ENCODE measurements around the gene CYLD. TPM values are rescaled to one million over a fixed set of nuclear protein-coding genes. Genes with fewer than 3 reads are reported as not detected.

Gene CYLD
- total and polyA plus RNA-seq, 10 of the 15 experiments (the other 5 are each of a cell fraction or from before 2014, with no cell fraction given) = 19.2 to 106 (median 46.1) TPM

- TF ChIP-seq PKNOX1 (IDR thresholded peaks at IDR 0.05) = no peak
- no peak for TF ChIP-seq TCF12 (IDR thresholded peaks at IDR 0.05; ENCODE audit: low read depth, low read length)
- TF ChIP-seq NBN (IDR thresholded peaks at IDR 0.05) = no peak
- TF ChIP-seq RB1 (IDR thresholded peaks at IDR 0.05; ENCODE audit: borderline replicate concordance) = no peak
- no peak for TF ChIP-seq MTA2 (IDR thresholded peaks at IDR 0.05; ENCODE audit: low read depth)
- no peak for TF ChIP-seq FOXM1 (IDR thresholded peaks at IDR 0.05; ENCODE audit: low read depth, low read length)
- TF ChIP-seq ATF7 (IDR thresholded peaks at IDR 0.05; ENCODE audit: low read depth) = no peak
- TF ChIP-seq NRF1 (conservative IDR thresholded peaks at IDR 0.05; ENCODE audit: low read depth, low read length) = no peak
- TF ChIP-seq RCOR1 (conservative IDR thresholded peaks at IDR 0.05; ENCODE audit: low read depth, low read length) = no peak
- TF ChIP-seq SREBF1 (IDR thresholded peaks at IDR 0.05; ENCODE audit: low read length) = no peak
- TF ChIP-seq FOXK2 (IDR thresholded peaks at IDR 0.05) = no peak
- TF ChIP-seq EP300 (IDR thresholded peaks at IDR 0.05; ENCODE audit: borderline replicate concordance in 1 of 2, control insufficient read depth in 1 of 2, low read depth in 2 of 2, low read length in 2 of 2) = no peak
These were observed 9.6 kb downstream of the CYLD start (continued) for GRCh38 chr16:50751528-50751927.

GRCh38 chr16:50752471-50753235, 10.8 kb downstream of the CYLD start:
- TF ChIP-seq ZNF622 (IDR thresholded peaks at IDR 0.05) (no peak), ETV6 (conservative IDR thresholded peaks at IDR 0.05 in 1 of 2, IDR thresholded peaks at IDR 0.05 in 1 of 2; ENCODE audit: borderline replicate concordance in 1 of 2, low read depth in 1 of 2) (no peak), ZNF24 (IDR thresholded peaks at IDR 0.05) (no peak), LARP7 (IDR thresholded peaks at IDR 0.05) (no peak), ZBTB33 (IDR thresholded peaks at IDR 0.05) (no peak)
- Histone ChIP-seq H3K9ac (ENCODE audit: control insufficient read depth, insufficient read depth, low read length) (no peak overlapping the region), H3K4me3 (no peak overlapping the region), H3K27me3 (replicated peaks in 1 of 2; ENCODE audit: control insufficient read depth in 2 of 2, insufficient read depth in 2 of 2, low read length in 1 of 2) (no peaks in the 10 kb centered on the region), H3K4me1 (ENCODE audit: control insufficient read depth, insufficient read depth, low read length) (peaks cover 2% of the 10 kb centered on the region; the same call in 1 of the 2 replicates), H3K79me2 (ENCODE audit: control insufficient read depth, insufficient read depth, low read length) (peaks cover 51% of the 10 kb centered on the region), H3K36me3 (ENCODE audit: control insufficient read depth in 2 of 2, insufficient read depth in 2 of 2, low read length in 1 of 2) (peaks cover 1 to 18% of the 10 kb centered on the region in 2 experiments; a peak in 3 of 4 replicates), H4K20me1 (ENCODE audit: control insufficient read depth, insufficient read depth) (no peaks in the 10 kb centered on the region), H3K27ac (ENCODE audit: control insufficient read depth, insufficient read depth) (no peak overlapping the region), H2AFZ (ENCODE audit: control insufficient read depth, low read depth, low read length) (no peak overlapping the region), H3K9me3 (replicated peaks; ENCODE audit: control insufficient read depth, insufficient read depth, low read length) (no peaks in the 10 kb centered on the region), H3K4me2 (ENCODE audit: control insufficient read depth, insufficient read depth) (no peak overlapping the region)
- ChIA-PET RAD21 (ENCODE audit: unreplicated experiment) (interaction anchor here (1.0 to 13.0 kb wide), 2 partner anchors 80 to 488 kb away, joined by 3 to 578 read pairs; partner anchors contain the start of gene SNX20), POLR2A (interaction anchor here (0.9 kb wide), 1 partner anchor 11 kb away, joined by 3 read pairs; the partner anchor contains the start of gene CYLD), CTCF (interaction anchor here (0.8 to 15.3 kb wide), 5 partner anchors 53 to 685 kb away, joined by 3 to 636 read pairs (median 6); partner anchors contain the start of gene SNX20), SMC1A (ENCODE audit: uncharacterized antibody, unreplicated experiment) (interaction anchor here (0.9 to 19.1 kb wide), 4 partner anchors 12 to 383 kb away, joined by 3 to 600 read pairs (median 4); partner anchors contain the start of gene SNX20)
- 76% methylated on average over 4 of the region's 4 CpGs for WGBS (ENCODE audit: insufficient coverage, insufficient replicate concordance, low lambda C conversion rate, missing lambda C conversion rate)
- BruUV-seq (replicated peaks) = no TSS peak
- in situ Hi-C loops (cut with MboI) (no loop called here), intact Hi-C loops (cut with micrococcal nuclease; ENCODE audit: unreplicated experiment) (no loop called here)
- ATAC-seq (no peak), FAIRE-seq (no peak), DNase-seq (ENCODE audit: low read depth, low spot score) (no peak)
